ENCODE measurements around the gene NT5M. TPM values are rescaled to one million over a fixed set of nuclear protein-coding genes. Genes with fewer than 3 reads are reported as not detected.

Gene NT5M
- total RNA-seq, 4 donors from 2014 or later: 0.68 to 4.2 (median 1.7) TPM; not detected in 1

- H3K27me3 ChIP-seq: no peaks in the 10 kb centered on the region
- H3K4me1 ChIP-seq: peaks cover 0 to 5% (median 0%) of the 10 kb centered on the region in 4 donors
- 77% methylated on average over 5 of the region's 5 CpGs; no CpG with 5 or more reads in 1 of the 2 donors for WGBS, 2 donors (ENCODE audit: low coverage in 1 of 2)
- H3K9me3 ChIP-seq: no peaks in the 10 kb centered on the region
- DNase-seq: no peak
- in situ Hi-C loops (cut with MboI; ENCODE audit: low pct_ligation_motif_present in 1 of 4, low pct_unique_long_range_greater_than_20kb in 1 of 4, low sequenced_read_pairs in 3 of 4) (no loop called here), intact Hi-C loops (cut with DNase I; ENCODE audit: low total_unique reads) (no loop called here)
- H3K36me3 ChIP-seq: no peaks in the 10 kb centered on the region
- H3K27ac ChIP-seq: no peak overlapping the region
- no peak overlapping the region for H3K4me3 ChIP-seq
- TF ChIP-seq POLR2A (IDR thresholded peaks at IDR 0.05): no peak
- no peak for TF ChIP-seq POLR2AphosphoS5 (IDR thresholded peaks at IDR 0.05)
- TF ChIP-seq, protein P1, sequence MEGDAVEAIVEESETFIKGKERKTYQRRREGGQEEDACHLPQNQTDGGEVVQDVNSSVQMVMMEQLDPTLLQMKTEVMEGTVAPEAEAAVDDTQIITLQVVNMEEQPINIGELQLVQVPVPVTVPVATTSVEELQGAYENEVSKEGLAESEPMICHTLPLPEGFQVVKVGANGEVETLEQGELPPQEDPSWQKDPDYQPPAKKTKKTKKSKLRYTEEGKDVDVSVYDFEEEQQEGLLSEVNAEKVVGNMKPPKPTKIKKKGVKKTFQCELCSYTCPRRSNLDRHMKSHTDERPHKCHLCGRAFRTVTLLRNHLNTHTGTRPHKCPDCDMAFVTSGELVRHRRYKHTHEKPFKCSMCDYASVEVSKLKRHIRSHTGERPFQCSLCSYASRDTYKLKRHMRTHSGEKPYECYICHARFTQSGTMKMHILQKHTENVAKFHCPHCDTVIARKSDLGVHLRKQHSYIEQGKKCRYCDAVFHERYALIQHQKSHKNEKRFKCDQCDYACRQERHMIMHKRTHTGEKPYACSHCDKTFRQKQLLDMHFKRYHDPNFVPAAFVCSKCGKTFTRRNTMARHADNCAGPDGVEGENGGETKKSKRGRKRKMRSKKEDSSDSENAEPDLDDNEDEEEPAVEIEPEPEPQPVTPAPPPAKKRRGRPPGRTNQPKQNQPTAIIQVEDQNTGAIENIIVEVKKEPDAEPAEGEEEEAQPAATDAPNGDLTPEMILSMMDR (IDR thresholded peaks at IDR 0.05): no peak
- no peak for TF ChIP-seq EP300 (IDR thresholded peaks at IDR 0.05; ENCODE audit: low read depth)
These were observed 64.8 kb downstream of the NT5M start for GRCh38 chr17:17367931-17368330.

DNA sequence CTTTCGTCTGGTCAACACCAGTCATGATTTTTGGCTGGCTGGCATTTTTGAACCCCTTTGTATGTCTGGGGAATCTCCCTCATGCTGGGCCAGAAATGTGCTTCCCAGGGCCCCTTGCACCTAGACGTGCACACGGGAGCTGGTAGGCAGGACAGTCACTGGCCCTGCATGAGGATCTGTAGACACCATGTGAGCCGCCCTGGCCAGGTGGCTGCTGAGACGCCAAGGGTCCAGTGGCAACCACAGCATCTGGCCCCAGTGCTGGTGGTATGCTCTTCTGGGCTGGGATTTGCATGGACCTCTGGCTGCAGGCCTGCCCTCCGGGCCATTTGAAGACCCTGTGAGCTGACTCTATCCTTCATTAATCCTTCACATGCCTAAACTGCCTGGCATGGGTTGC is 67.5 kb downstream of the NT5M start:
- Histone ChIP-seq H3K4me1 (no peaks in the 10 kb centered on the region), H3K36me3 (no peaks in the 10 kb centered on the region), H3K9me3 (no peaks in the 10 kb centered on the region), H3K4me3 (no peak overlapping the region), H3K27me3 (no peaks in the 10 kb centered on the region), H3K27ac (no peak overlapping the region)
- intact Hi-C loops (cut with DNase I; ENCODE audit: low total_unique reads): no loop called here
- 88% methylated on average over 5 of the region's 6 CpGs; no CpG with 5 or more reads in 1 of the 2 donors for WGBS, 2 donors (ENCODE audit: low coverage in 1 of 2)
- in situ Hi-C loops (cut with MboI; ENCODE audit: low pct_ligation_motif_present in 1 of 4, low pct_unique_long_range_greater_than_20kb in 1 of 4, low sequenced_read_pairs in 3 of 4): no loop called here
- TF ChIP-seq EP300 (IDR thresholded peaks at IDR 0.05; ENCODE audit: low read depth): no peak
- TF ChIP-seq, protein P1 (IDR thresholded peaks at IDR 0.05): no peak
- TF ChIP-seq POLR2AphosphoS5 (IDR thresholded peaks at IDR 0.05): no peak
- TF ChIP-seq POLR2A (IDR thresholded peaks at IDR 0.05): no peak
- DNase-seq: no peak

DNA sequence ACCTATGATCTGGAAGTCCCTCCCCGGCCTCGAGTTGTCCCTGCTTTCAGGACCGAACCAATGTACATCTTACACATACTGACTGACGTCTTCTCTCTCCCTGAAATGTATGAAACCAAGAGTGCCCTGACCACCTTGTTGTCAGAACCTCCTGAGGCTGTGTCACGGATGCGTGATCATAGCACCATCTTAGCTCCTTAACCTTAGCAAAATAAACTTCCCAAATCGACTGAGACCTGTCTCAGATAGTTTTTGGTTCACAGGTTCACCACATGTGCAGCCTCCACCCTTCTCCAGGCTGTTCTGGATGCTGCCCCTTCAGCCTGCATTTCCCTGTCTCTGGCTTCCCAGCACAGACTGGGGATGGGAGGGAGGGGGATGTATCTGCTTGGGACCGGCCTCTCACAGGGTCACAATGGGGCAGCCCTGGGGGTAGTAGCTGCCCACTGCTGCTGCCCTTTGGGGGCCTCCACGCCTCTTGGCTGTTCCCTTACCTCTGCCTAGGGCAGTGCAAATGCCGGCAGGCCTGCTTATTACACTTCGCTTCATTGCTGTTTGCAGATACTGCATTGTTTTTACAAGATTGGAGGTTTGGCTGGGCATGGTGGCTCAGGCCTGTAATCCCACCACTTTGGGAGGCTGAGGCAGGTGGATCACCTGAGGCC is 69.8 kb downstream of the NT5M start:
- in situ Hi-C loops (cut with MboI; ENCODE audit: low pct_ligation_motif_present in 1 of 4, low pct_unique_long_range_greater_than_20kb in 1 of 4, low sequenced_read_pairs in 3 of 4) (no loop called here), intact Hi-C loops (cut with DNase I; ENCODE audit: low total_unique reads) (no loop called here)
- H3K27ac ChIP-seq: no peak overlapping the region
- no peak overlapping the region for H3K4me3 ChIP-seq
- H3K27me3 ChIP-seq: no peaks in the 10 kb centered on the region
- H3K9me3 ChIP-seq: no peaks in the 10 kb centered on the region
- H3K36me3 ChIP-seq: no peaks in the 10 kb centered on the region
- TF ChIP-seq EP300 (IDR thresholded peaks at IDR 0.05; ENCODE audit: low read depth) (no peak), POLR2AphosphoS5 (IDR thresholded peaks at IDR 0.05) (no peak), POLR2A (IDR thresholded peaks at IDR 0.05) (no peak)
- TF ChIP-seq, protein P1 (IDR thresholded peaks at IDR 0.05): no peak
- 60 to 86% methylated on average over 1 to 11 of the region's 11 CpGs for WGBS, 2 donors (ENCODE audit: low coverage in 1 of 2)
- DNase-seq: no peak
- H3K4me1 ChIP-seq: no peaks in the 10 kb centered on the region

- H3K9me3 ChIP-seq: no peaks in the 10 kb centered on the region
- no peaks in the 10 kb centered on the region for H3K4me1 ChIP-seq
- H3K27ac ChIP-seq: no peak overlapping the region
- WGBS, 2 donors (ENCODE audit: low coverage in 1 of 2): 90% methylated on average over 6 of the region's 6 CpGs; no CpG with 5 or more reads in 1 of the 2 donors
- intact Hi-C loops (cut with DNase I; ENCODE audit: low total_unique reads) (no loop called here), in situ Hi-C loops (cut with MboI; ENCODE audit: low pct_ligation_motif_present in 1 of 4, low pct_unique_long_range_greater_than_20kb in 1 of 4, low sequenced_read_pairs in 3 of 4) (no loop called here)
- peaks cover 12% of the 10 kb centered on the region for H3K27me3 ChIP-seq
- DNase-seq: no peak
- no peaks in the 10 kb centered on the region for H3K36me3 ChIP-seq
- TF ChIP-seq POLR2A (IDR thresholded peaks at IDR 0.05): no peak
- no peak for TF ChIP-seq POLR2AphosphoS5 (IDR thresholded peaks at IDR 0.05)
- no peak for TF ChIP-seq EP300 (IDR thresholded peaks at IDR 0.05; ENCODE audit: low read depth)
- TF ChIP-seq, protein P1 (IDR thresholded peaks at IDR 0.05): no peak
- H3K4me3 ChIP-seq: no peak overlapping the region
These were observed 72.7 kb downstream of the NT5M start for GRCh38 chr17:17375841-17376240.

Data from transverse colon (tissue), 4 donors.